Aortic smooth muscle cell (primary cell): ENCODE data around the gene RHOXF2. TPM values are rescaled to one million over a fixed set of nuclear protein-coding genes. Genes with fewer than 3 reads are reported as not detected.

Experiments used
- total RNA-seq: library from RNA; depleted of rRNA; stranded (reverse); fragments of >200 nt; gene quantifications from 2 replicates; pipeline ENCODE4 v1.2.3, GENCODE V29; 2014

RHOXF2 gene
- total RNA-seq: not detected in 2 replicates

GRCh38 chrX:120158313-120158712 lies at the start of gene RHOXF2:
RHOXF2 (plus strand) TSS chrX:120158613; CDS start chrX:120158751, 138 bp downstream.

GRCh38 chrX:120115438-120115963 lies 42.9 kb upstream of the RHOXF2 start, which contains the start of gene RHOXF1:
RHOXF1 (minus strand) TSS chrX:120115913; CDS start chrX:120115862, 51 bp downstream.

Other genes starting within 250 kb of the RHOXF2 start
- 3.4 and 4.2 TPM in 2 replicates for gene NKAP, start 214.9 kb upstream of the RHOXF2 start, total RNA-seq
- not detected in 2 replicates for gene RHOXF2B, start 80.9 kb upstream of the RHOXF2 start, total RNA-seq
- gene RHOXF1, start 42.7 kb upstream of the RHOXF2 start, total RNA-seq: not detected in 2 replicates
- gene ZBTB33, start 92.2 kb downstream of the RHOXF2 start, total RNA-seq: 6.1 and 8.2 TPM in 2 replicates
- not detected in 2 replicates for gene TMEM255A, start 152.8 kb downstream of the RHOXF2 start, total RNA-seq
- not detected in 2 replicates for gene ATP1B4, start 203.5 kb downstream of the RHOXF2 start, total RNA-seq